Heart right ventricle (tissue), 16 donors: ENCODE measurements around the gene ENKUR. TPM values are rescaled to one million over a fixed set of nuclear protein-coding genes. Genes with fewer than 3 reads are reported as not detected.
A peak's percentile ranks its signal among the peaks of the same experiment; 100 is the strongest.

Experiments
- ATAC-seq, 8 donors: fragments of 200-7000 bp; cut with Tn5 transposase; one replicate each; pipeline ENCODE4 v1.9.1; 2020; ENCODE audit warnings: mild to moderate bottlenecking in 8 of 8, moderate library complexity in 8 of 8, moderate number of reproducible peaks in 1 of 8
- DNase-seq, 2 donors: peaks; one replicate each; pipeline ENCODE4 v3.0.0-alpha.2; 2020
- H3K27ac ChIP-seq, 10 donors: fragments of 200-600 bp; sonication (generic) in 2 of 10; one replicate each; pipeline versions ENCODE4 v1.5.0 to v1.8.0; 2020 to 2022; ENCODE audit warnings: mild to moderate bottlenecking in 3 of 10
- H3K27me3 ChIP-seq, 7 donors: fragments of 200-600 bp; one replicate each; pipeline ENCODE4 v1.8.0; 2021 to 2022; ENCODE audit warnings: mild to moderate bottlenecking in 2 of 7
- H3K36me3 ChIP-seq, 9 donors: fragments of 200-600 bp; sonication (generic) in 1 of 9; one replicate each; pipeline versions ENCODE4 v1.5.0 to v1.8.0; 2020 to 2022; ENCODE audit warnings: mild to moderate bottlenecking in 2 of 9
- H3K4me1 ChIP-seq, 9 donors: fragments of 200-600 bp; sonication (generic) in 1 of 9; one replicate each; pipeline versions ENCODE4 v1.5.0 to v1.8.0; 2020 to 2022; ENCODE audit warnings: mild to moderate bottlenecking in 4 of 9
- H3K4me3 ChIP-seq, 10 donors: fragments of 200-600 bp; sonication (generic) in 2 of 10; one replicate each; pipeline versions ENCODE4 v1.5.0 to v1.8.0; 2020 to 2022; ENCODE audit warnings: mild to moderate bottlenecking in 7 of 10, moderate library complexity in 2 of 10
- H3K9me3 ChIP-seq, 11 donors: fragments of 200-600 bp in 10 of 11; sonication (generic) in 2 of 11; one replicate each; pipeline versions ENCODE4 v1.5.0 to v1.8.0; 2013 to 2022; ENCODE audit warnings: mild to moderate bottlenecking in 2 of 11, control low read depth in 1 of 11, moderate library complexity in 1 of 11
- WGBS, 2 donors: extraction: QIAGEN DNeasy Blood & Tissue Kit; methylation state at CpG; one replicate each; pipeline ENCODE4 v1.1.7; 2013; ENCODE audit warnings: inconsistent platforms in 1 of 2; 5-methylcytosine and 5-hydroxymethylcytosine counted together
- intact Hi-C, 10 donors: fragments of 100-400 bp; cut with DNase I; formaldehyde crosslinking; loops; one replicate each; pipeline versions ENCODE4 v1.11.1 to v1.14.2; 2022
- polyA plus RNA-seq, 2 donors: library from polyadenylated mRNA; stranded (reverse); fragments of 200-250 nt; gene quantifications; one replicate each; pipeline ENCODE4 v1.2.3, GENCODE V29; 2013
- total RNA-seq, 10 donors: library from RNA; stranded (reverse); fragmentation: NEBNext Ultra II Directional in 3 of 10; extraction: Animal tissue kit (Norgen Biotek cat#: 25700) in 3 of 10; gene quantifications; one replicate each; pipeline versions ENCODE4 v1.2.1 to v1.2.4, GENCODE V29; 2021 to 2023
- TF ChIP-seq, protein P1 (sequence below), 9 donors: fragments of 200-600 bp; sonication (generic) in 2 of 9; IDR thresholded peaks; one replicate each; pipeline versions ENCODE4 v1.5.0 to v1.8.0; 2021 to 2022; ENCODE audit warnings: antibody characterized with exemption in 9 of 9, mild to moderate bottlenecking in 5 of 9, moderate library complexity in 1 of 9
- donor health status: Arrhythmogenic right ventricular cardiomyopathy.
- donor health status: ischemic (EF 13 %, LVEDD 7.1; RV severe dilation, severe dysfunction).
- donor health status: healthy with polysubstance abuse.
- donor health status: DM: no; HTN: yes; CAD: no.
- donor health status: DM: no; HTN: no; CAD: no.
- donor health status: ischemic (EF 25% LVEDD 6.9; RV normal size, moderate dysfunction).
- donor health status: ischemic (EF 25% LVEDD 5.7; RV mildly dilated, moderate dysfunction).
- donor health status: healthy.
- donor health status: DM: yes; HTN: yes; CAD: no.
- donor health status: Ischemic cardiomyopathy.
- donor health status: ischemic (EF 35%, LVEDD 5.7; RV mildly dilated, moderate dysfunction).
- donor health status: nonischemic (EF 11% LVEDD 7.7; RV severe dilation, severe dysfunction).
- donor health status: DM: yes; HTN: yes; CAD: no.
- donor health status: PGD.
- donor health status: ischemic (EF 29% LVEDD 5.4; RV normal size, mild dysfunction).
- donor health status: nonischemic (EF 23%, LVEDD 6.1; RV moderate dilation, normal function).

ENKUR gene
- total and polyA plus RNA-seq, 12 donors = 0.10 TPM; not detected in 11

DNA sequence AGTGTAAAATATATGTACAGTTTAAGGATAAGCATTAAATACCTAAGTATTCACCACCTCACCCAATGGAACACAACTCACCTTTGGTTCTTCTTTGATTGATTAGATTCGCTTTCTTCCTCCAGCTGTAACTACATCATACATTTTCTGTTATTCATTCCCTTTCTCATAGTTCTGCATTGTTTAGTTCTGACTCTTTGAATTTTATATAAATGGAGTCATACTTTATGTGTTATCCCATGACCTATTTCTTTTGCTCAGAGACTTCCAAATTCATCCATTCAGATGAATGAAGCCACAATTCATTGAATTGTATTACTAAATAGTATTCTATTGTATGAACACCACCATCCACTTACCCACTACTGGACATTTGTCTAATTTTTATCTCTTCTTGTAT, 12.8 kb upstream of the ENKUR start:
- TF ChIP-seq, protein P1, sequence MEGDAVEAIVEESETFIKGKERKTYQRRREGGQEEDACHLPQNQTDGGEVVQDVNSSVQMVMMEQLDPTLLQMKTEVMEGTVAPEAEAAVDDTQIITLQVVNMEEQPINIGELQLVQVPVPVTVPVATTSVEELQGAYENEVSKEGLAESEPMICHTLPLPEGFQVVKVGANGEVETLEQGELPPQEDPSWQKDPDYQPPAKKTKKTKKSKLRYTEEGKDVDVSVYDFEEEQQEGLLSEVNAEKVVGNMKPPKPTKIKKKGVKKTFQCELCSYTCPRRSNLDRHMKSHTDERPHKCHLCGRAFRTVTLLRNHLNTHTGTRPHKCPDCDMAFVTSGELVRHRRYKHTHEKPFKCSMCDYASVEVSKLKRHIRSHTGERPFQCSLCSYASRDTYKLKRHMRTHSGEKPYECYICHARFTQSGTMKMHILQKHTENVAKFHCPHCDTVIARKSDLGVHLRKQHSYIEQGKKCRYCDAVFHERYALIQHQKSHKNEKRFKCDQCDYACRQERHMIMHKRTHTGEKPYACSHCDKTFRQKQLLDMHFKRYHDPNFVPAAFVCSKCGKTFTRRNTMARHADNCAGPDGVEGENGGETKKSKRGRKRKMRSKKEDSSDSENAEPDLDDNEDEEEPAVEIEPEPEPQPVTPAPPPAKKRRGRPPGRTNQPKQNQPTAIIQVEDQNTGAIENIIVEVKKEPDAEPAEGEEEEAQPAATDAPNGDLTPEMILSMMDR (IDR thresholded peaks at IDR 0.05) = no peak
- no peak for DNase-seq
- H3K27ac ChIP-seq = no peak overlapping the region
- H3K9me3 ChIP-seq = peaks cover 0 to 11% (median 0%) of the 10 kb centered on the region in 11 donors
- no peak overlapping the region for H3K4me3 ChIP-seq
- H3K4me1 ChIP-seq = peaks cover 0 to 19% (median 7%) of the 10 kb centered on the region in 9 donors
- no peaks in the 10 kb centered on the region for H3K27me3 ChIP-seq
- no peaks in the 10 kb centered on the region for H3K36me3 ChIP-seq
- intact Hi-C loops = loop anchor here in 3 of 10 donors (2.0 to 10.0 kb wide), 4 partner anchors 39 to 54 kb away; no protein-coding TSS in a partner anchor
- 95 to 96% methylated on average over 1 of the region's 1 CpG for WGBS, 2 donors
- no peak for ATAC-seq

DNA sequence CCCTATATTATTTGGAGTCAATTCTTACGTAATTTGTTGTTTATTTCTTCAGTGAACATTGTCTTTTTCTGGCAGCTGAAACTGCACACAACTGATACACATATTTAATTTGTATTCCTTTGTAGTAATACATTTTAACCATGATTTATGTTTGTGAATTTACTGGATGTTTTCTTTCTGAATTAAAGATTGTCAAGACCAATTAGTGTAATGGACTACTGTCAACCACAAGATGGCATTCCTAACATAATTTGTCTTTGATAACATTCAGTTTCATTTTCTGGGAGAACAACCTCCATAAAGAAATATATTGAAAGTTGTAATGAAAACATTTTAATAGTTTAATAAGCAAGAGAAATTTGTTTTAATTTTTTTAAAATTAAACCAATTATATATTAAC, 10.5 kb upstream of the ENKUR start:
- ATAC-seq = no peak
- TF ChIP-seq, protein P1 (IDR thresholded peaks at IDR 0.05) = peak in 7 of 9 donors; percentile 36 to 61 (median 48)
- H3K4me1 ChIP-seq = peaks cover 0 to 33% (median 7%) of the 10 kb centered on the region in 9 donors
- H3K36me3 ChIP-seq = no peaks in the 10 kb centered on the region
- DNase-seq = no peak
- H3K9me3 ChIP-seq = peaks cover 0 to 11% (median 0%) of the 10 kb centered on the region in 11 donors
- intact Hi-C loops = loop anchor here in 3 of 10 donors (2.0 to 10.0 kb wide), 4 partner anchors 41 to 56 kb away; no protein-coding TSS in a partner anchor
- no peak overlapping the region for H3K27ac ChIP-seq
- 88 to 95% methylated on average over 1 of the region's 1 CpG for WGBS, 2 donors
- no peak overlapping the region for H3K4me3 ChIP-seq
- H3K27me3 ChIP-seq = no peaks in the 10 kb centered on the region

DNA sequence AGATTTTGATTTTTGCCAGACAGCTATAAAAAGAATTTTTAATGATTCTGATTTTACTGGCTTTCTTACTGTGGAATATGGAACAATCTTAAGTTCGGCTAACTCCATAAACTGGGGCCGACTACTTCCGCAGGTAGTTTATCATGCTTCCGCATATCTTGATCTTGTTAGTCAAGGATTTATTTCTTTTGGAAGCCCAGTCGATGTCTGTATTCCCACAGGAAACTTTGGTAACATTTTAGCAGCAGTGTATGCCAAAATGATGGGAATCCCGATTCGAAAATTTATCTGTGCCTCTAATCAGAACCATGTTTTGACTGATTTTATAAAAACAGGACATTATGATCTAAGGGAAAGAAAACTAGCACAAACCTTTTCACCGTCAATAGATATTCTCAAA, 8.6 kb upstream of the ENKUR start:
- no peaks in the 10 kb centered on the region for H3K9me3 ChIP-seq
- 54 to 71% methylated on average over 8 of the region's 8 CpGs for WGBS, 2 donors
- peaks cover 0 to 33% (median 7%) of the 10 kb centered on the region in 9 donors for H3K4me1 ChIP-seq
- no peaks in the 10 kb centered on the region for H3K27me3 ChIP-seq
- intact Hi-C loops = loop anchor here in 3 of 10 donors (2.0 to 10.0 kb wide), 3 partner anchors 50 to 56 kb away; no protein-coding TSS in a partner anchor
- TF ChIP-seq, protein P1 (IDR thresholded peaks at IDR 0.05) = no peak
- H3K4me3 ChIP-seq = no peak overlapping the region
- DNase-seq (no peak), ATAC-seq (peak in 4 of 8 donors; percentile 17 to 44 (median 26))
- no peaks in the 10 kb centered on the region for H3K36me3 ChIP-seq
- peak overlapping the region in 4 of 10 donors; percentile 5 to 34 (median 18) for H3K27ac ChIP-seq

DNA sequence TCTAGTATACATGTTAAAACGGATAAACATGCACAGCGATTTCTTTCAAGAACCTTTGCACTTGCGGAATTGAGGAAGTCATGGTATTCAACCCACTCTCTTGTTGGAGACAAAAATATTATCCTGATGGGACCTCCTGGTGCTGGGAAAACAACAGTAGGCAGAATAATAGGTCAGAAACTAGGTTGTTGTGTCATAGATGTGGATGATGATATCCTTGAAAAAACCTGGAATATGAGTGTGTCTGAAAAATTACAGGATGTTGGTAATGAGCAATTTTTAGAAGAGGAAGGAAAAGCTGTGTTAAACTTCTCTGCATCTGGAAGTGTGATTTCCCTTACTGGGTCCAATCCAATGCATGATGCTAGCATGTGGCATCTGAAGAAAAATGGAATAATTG, 7.3 kb upstream of the ENKUR start:
- H3K36me3 ChIP-seq = no peaks in the 10 kb centered on the region
- H3K4me3 ChIP-seq = no peak overlapping the region
- H3K9me3 ChIP-seq = no peaks in the 10 kb centered on the region
- ATAC-seq (peak in 7 of 8 donors; percentile 72 to 93 (median 78)), DNase-seq (no peak)
- H3K27ac ChIP-seq = peak overlapping the region in 3 of 10 donors; percentile 6 to 45 (median 42)
- no peaks in the 10 kb centered on the region for H3K27me3 ChIP-seq
- H3K4me1 ChIP-seq = peaks cover 0 to 34% (median 7%) of the 10 kb centered on the region in 9 donors
- intact Hi-C loops = loop anchor here in 1 of 10 donors (10.0 kb wide), 1 partner anchor 52 kb away; no protein-coding TSS in a partner anchor
- 63 to 66% methylated on average over 3 of the region's 3 CpGs for WGBS, 2 donors
- TF ChIP-seq, protein P1 (IDR thresholded peaks at IDR 0.05) = no peak
